ENCODE data around the gene DENND1A.
A peak's percentile ranks its signal among the peaks of the same experiment; 100 is the strongest.
"Not testable (repeated sequence)": the region's sequence is repeated elsewhere in the genome, so short reads cannot be mapped to it uniquely, and the experiment has no call there.

The DENND1A gene, protein sequence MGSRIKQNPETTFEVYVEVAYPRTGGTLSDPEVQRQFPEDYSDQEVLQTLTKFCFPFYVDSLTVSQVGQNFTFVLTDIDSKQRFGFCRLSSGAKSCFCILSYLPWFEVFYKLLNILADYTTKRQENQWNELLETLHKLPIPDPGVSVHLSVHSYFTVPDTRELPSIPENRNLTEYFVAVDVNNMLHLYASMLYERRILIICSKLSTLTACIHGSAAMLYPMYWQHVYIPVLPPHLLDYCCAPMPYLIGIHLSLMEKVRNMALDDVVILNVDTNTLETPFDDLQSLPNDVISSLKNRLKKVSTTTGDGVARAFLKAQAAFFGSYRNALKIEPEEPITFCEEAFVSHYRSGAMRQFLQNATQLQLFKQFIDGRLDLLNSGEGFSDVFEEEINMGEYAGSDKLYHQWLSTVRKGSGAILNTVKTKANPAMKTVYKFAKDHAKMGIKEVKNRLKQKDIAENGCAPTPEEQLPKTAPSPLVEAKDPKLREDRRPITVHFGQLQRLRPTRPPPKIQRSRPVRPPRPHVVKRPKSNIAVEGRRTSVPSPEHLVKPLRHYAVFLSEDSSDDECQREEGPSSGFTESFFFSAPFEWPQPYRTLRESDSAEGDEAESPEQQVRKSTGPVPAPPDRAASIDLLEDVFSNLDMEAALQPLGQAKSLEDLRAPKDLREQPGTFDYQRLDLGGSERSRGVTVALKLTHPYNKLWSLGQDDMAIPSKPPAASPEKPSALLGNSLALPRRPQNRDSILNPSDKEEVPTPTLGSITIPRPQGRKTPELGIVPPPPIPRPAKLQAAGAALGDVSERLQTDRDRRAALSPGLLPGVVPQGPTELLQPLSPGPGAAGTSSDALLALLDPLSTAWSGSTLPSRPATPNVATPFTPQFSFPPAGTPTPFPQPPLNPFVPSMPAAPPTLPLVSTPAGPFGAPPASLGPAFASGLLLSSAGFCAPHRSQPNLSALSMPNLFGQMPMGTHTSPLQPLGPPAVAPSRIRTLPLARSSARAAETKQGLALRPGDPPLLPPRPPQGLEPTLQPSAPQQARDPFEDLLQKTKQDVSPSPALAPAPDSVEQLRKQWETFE

GRCh38 chr9:123929870-123930831 is at the start of gene DENND1A:
Gene DENND1A (minus strand): TSS chr9:123930126. CDS start chr9:123929905, 221 bp downstream.
- DNase-seq = peak; percentile 83

GRCh38 chr9:123978981-123979380 is 49.1 kb upstream of the DENND1A start:
- no peak for DNase-seq

DNA sequence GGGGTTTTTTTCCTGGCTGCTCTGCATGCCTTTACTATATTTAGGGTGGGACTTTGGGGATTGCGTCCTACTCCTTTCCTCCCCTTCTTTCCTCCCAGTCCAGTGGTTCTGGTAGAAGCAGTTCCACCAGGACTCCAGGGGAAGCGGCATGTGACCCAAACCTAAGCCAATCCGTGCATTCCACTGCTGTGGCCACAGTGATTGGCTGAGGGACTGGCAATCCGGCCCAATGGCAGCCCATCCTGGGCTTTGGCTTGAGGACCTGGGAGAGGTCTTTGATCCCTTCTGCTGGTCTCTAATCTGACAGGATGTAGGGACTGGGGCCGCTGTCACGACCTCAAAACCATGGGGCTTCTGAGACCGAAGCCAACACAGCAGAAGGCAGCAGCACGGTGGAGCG is 46.7 kb upstream of the DENND1A start:
- not testable (repeated sequence) for DNase-seq

DNA sequence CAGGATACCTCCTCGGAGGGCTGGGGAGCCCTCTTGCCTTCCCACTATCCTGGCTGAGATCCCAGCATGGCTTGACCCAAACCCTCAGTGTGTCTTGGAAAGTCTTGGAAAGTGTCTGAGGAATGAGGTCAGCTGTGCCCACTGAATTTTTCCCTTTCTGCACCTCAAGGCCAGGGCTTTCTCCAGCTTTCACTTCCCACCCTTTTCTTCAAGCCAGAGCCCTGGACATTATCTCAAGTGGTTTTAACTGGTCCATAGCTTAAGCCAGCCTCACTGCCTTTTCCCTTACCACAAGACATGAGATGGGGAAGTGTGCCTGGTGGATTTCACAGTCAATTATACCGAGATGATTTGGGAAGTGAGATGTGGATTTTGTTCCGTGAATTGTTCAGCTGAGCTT is 45.9 kb upstream of the DENND1A start:
- DNase-seq = no peak

DNA sequence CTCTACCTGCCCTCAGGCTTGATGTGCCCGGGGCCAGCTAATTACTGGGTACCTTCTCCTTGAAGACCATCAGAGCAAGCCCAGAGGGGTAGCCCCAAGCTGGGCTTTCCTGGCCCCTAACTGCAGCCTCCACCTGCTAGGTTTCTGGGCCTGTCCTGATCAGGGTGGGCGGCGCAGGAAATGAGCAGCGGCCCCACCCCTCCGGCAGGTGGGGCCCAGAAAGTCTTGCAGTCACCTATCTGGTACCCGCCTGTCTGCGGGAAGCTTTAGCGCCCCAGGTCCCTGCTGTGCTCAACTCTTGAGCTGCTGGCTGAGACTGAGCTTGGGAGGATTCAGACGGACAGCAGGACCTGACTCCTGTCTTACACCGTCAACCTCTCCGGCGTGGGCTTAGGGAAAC is 44.5 kb upstream of the DENND1A start:
- DNase-seq = no peak

DNA sequence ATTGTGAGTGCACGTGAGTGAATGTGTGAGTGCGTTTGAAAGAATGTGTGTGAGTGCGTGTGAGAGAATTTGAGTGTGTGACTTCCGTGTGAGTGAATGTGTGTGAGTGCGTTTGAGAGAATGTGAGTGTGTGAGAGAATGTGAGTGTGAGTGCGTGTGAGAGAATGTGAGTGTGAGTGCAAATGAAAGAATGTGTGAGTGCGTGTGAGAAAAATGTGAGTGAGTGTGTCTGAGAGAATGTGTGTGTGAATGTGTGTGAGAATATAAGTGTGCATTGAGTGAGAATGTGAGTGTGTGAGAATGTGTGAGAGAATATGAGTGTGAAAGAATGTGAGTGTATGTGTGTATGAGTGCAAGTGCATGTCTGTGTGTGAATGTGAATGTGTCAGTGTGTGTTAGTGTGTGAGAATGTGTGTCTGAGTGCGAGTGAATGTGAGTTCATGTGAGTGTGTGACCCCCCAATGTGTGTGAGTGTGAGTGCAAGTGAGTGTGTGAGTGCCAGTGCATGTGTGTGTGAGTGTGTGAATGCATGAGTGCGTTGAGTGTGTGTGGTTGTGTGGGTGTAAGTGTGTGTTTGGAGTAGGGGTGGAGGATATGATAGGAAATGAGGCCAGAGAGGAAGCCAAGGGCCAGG is 43.8 kb upstream of the DENND1A start:
- no peak for DNase-seq

GRCh38 chr9:123972618-123973017 is 42.7 kb upstream of the DENND1A start:
- DNase-seq = no peak

GRCh38 chr9:123967323-123967722 is 37.4 kb upstream of the DENND1A start:
- no peak for DNase-seq

- DNase-seq = no peak
Measured at GRCh38 chr9:123965801-123966686, 36.1 kb upstream of the DENND1A start.

DNA sequence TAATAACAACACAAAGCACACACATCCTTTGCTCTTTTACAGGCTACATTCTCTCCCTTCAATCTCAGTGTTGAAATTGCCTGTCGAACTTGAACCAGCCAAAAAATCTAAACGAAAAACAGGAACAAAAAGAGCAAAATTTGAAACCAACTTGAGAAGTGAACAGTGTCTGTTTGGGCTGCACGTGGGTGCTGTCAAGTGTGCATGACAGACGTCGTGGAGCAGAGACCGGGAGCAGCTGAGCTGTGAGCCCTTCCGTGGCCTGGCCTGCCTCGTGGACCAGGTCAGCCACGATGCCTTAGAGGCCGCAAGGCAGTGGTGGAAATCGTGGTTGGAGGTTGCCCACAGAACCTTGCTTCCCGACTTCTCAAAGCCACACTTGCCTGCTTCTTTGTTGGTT is 34.8 kb upstream of the DENND1A start:
- DNase-seq = no peak

DNA sequence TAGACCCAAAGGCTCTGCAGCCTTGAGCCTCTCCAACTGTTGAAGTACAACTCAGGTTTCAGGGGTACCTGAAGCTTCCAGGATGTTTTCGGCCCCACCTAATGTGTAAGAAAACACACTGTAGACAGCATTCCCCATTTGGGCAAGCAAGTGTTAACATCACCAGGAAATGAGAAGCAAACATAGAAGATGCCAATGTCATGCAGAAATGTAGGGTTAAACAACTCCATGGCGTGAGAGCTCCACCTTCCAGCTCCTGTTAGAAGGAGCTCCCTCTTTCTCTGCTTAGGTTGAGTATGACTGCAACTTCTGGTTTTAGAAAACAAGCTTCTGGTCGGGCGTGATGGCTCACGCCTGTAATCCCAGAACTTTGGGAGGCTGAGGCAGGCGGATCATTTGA is 31.0 kb upstream of the DENND1A start:
- no peak for DNase-seq

DNA sequence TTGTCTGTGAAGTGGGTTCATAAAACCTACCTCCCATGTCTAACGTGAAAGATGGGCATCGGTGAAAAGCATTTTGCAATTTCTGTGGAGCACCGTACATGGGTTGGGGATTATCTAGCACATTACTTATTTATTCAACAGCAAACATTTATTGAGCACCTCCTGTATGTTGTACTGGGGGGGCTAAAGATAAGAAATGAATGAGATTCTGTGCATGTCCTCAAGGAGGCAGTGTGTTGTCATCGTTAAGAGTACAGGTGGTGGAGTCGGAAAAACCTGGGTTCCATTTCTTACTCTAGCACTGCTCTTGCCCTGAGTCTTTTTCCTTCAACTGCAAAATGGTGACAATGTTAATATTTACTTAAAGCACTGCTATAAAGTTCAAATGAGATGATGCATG is 30.4 kb upstream of the DENND1A start:
- DNase-seq = no peak

GRCh38 chr9:123959787-123960186 is 29.9 kb upstream of the DENND1A start:
- DNase-seq = no peak

GRCh38 chr9:123957731-123958130 is 27.8 kb upstream of the DENND1A start:
- no peak for DNase-seq

DNA sequence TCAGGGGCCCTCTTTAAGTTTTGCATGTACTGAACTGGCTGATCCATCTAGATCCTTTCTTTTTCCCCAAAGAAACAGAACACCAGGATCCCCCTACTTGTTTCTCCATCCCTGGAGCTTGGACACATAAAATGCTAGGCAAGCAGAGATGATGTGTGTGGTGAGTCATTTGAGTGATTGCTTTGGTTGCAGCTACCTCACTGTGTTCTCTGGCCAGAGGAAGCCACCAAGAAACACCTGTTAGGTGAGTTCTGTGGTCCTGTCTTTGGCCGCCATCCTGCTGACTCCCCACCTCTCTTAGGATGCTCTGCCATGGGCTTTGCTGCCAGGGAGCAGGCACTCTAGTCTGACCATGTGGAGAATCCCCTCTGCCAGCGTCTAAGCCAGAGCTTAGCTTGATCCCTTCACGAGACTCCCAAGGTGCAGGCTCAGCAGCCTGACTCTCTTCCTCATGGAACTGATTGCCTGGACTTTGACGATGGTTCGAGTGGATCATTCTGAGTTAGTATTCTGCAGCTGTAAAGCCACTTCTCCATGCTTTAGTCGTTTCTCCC is 27.3 kb upstream of the DENND1A start:
- no peak for DNase-seq

GRCh38 chr9:123955637-123956036 is 25.7 kb upstream of the DENND1A start:
- DNase-seq = no peak

- DNase-seq = no peak
Measured at GRCh38 chr9:123954518-123955280, 24.8 kb upstream of the DENND1A start.

DNA sequence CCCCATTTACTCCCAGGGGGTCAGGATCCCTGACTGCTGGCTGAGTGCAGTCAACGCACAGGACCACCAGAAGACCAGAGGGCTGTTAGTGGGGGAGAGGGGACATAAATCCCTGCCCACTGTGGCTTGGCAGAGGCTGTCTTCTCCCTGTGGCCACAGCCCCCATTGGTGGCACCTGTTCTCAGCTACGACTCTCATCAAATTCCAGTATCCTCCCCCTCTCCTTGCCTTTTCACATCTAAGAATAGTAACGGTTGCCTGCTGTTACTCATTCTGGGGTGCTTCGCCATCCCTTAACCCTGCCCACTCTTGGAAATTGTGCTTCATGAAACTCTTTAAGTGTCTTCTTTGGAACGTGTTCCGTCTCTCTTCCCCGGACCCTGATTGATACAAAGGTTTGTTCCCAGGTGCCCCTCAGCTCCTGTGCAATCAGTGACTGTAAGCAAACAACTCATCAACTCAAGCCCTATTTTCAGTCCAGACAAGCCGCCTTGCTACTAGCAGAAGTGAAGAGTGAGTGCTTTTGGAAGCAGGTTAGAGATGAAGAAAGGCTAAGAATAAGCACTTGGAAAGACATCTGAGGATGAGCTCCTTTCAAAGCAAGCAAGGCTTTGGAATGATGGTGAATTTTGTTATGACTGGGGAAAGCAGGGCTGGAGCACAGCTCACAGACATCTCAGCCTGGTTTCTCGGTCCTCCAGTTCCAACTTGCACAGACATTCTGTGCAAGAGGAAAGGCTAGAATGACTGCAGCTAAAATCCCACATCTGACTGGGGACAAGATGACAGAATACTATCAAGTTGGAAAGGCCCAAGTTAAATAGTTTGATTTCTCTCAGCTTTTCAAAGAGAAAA is 22.9 kb upstream of the DENND1A start:
- no peak for DNase-seq

DNA sequence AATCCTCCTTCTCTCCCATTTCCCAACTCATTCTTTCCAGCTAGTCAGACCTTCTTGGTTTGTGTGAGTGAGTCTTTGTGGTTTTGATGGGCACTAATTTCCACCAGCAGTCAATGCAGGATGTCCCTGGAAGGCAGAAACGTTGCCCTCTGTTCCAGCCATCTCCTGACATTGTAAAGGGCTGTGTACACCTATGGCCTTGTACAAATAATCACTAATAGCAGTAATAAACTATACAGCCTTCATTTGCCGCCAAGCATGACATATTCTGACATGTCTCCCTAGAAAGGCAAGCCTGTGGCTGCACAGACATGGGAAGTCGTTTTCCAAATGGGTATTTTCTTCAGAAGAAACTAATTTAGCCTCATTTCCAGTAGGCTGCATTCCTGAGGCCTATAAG is 18.4 kb upstream of the DENND1A start:
- DNase-seq = no peak
